Measurements from ENCODE around the gene TMC1. TPM values are rescaled to one million over a fixed set of nuclear protein-coding genes. Genes with fewer than 3 reads are reported as not detected.

Gene TMC1
- total RNA-seq, 2 experiments from 2014 or later: not detected

GRCh38 chr9:72665421-72665820, 144.0 kb downstream of the TMC1 start:
- DNase-seq (no peak), ATAC-seq (ENCODE audit: poor library complexity) (no peak)
- Mint-ChIP-seq H3K36me3 (ENCODE audit: low read depth) (no peaks in the 10 kb centered on the region), H3K9me3 (no peaks in the 10 kb centered on the region), H3K4me3 (no peak overlapping the region), H3K27ac (no peak overlapping the region), H3K4me1 (ENCODE audit: low read depth) (no peaks in the 10 kb centered on the region), H3K27me3 (peaks cover 30% of the 10 kb centered on the region)
- ChIA-PET POLR2A (no interaction called here), CTCF (no interaction called here)
- H3K4me3 ChIP-seq (ENCODE audit: low read length): no peak overlapping the region
- H3K27ac ChIP-seq (ENCODE audit: low read depth in 1 of 2, low read length in 2 of 2): no peak overlapping the region
- no peaks in the 10 kb centered on the region for H3K4me1 ChIP-seq (ENCODE audit: insufficient read depth, low read length)
- intact Hi-C loops (cut with DNase I, micrococcal nuclease): no loop called here
- peaks cover 2 to 11% of the 10 kb centered on the region in 2 experiments for H3K27me3 ChIP-seq (ENCODE audit: control insufficient read depth in 1 of 2, insufficient read depth in 2 of 2, low read length in 2 of 2)
- H3K9me3 ChIP-seq (ENCODE audit: control insufficient read depth in 1 of 2, insufficient read depth in 1 of 2, low read length in 2 of 2): no peaks in the 10 kb centered on the region
- TF ChIP-seq CTCF (IDR thresholded peaks at IDR 0.05): no peak
- H3K36me3 ChIP-seq (ENCODE audit: insufficient read depth, low read length): no peaks in the 10 kb centered on the region

GRCh38 chr9:72667181-72667580, 145.8 kb downstream of the TMC1 start:
- H3K27me3 Mint-ChIP-seq: peaks cover 30% of the 10 kb centered on the region
- no peak for DNase-seq
- no peaks in the 10 kb centered on the region for H3K36me3 ChIP-seq (ENCODE audit: insufficient read depth, low read length)
- peaks cover 2 to 6% of the 10 kb centered on the region in 2 experiments for H3K27me3 ChIP-seq (ENCODE audit: control insufficient read depth in 1 of 2, insufficient read depth in 2 of 2, low read length in 2 of 2)
- TF ChIP-seq CTCF (IDR thresholded peaks at IDR 0.05): no peak
- ATAC-seq (ENCODE audit: poor library complexity): no peak
- POLR2A ChIA-PET: no interaction called here
- H3K4me1 ChIP-seq (ENCODE audit: insufficient read depth, low read length): no peaks in the 10 kb centered on the region
- no peak overlapping the region for H3K4me3 Mint-ChIP-seq
- H3K9me3 ChIP-seq (ENCODE audit: control insufficient read depth in 1 of 2, insufficient read depth in 1 of 2, low read length in 2 of 2): no peaks in the 10 kb centered on the region
- H3K27ac ChIP-seq (ENCODE audit: low read depth in 1 of 2, low read length in 2 of 2): no peak overlapping the region
- H3K4me1 Mint-ChIP-seq (ENCODE audit: low read depth): no peaks in the 10 kb centered on the region
- H3K4me3 ChIP-seq (ENCODE audit: low read length): no peak overlapping the region
- CTCF ChIA-PET: no interaction called here
- intact Hi-C loops (cut with DNase I, micrococcal nuclease): no loop called here
- no peaks in the 10 kb centered on the region for H3K9me3 Mint-ChIP-seq
- H3K27ac Mint-ChIP-seq: no peak overlapping the region
- no peaks in the 10 kb centered on the region for H3K36me3 Mint-ChIP-seq (ENCODE audit: low read depth)

GRCh38 chr9:72674961-72675360, 153.6 kb downstream of the TMC1 start:
- POLR2A ChIA-PET: no interaction called here
- no peak for TF ChIP-seq CTCF (IDR thresholded peaks at IDR 0.05)
- Mint-ChIP-seq H3K9me3 (no peaks in the 10 kb centered on the region), H3K27ac (no peak overlapping the region), H3K4me3 (no peak overlapping the region), H3K4me1 (ENCODE audit: low read depth) (no peaks in the 10 kb centered on the region), H3K36me3 (ENCODE audit: low read depth) (no peaks in the 10 kb centered on the region), H3K27me3 (no peaks in the 10 kb centered on the region)
- Histone ChIP-seq H3K27ac (ENCODE audit: low read depth in 1 of 2, low read length in 2 of 2) (no peak overlapping the region), H3K4me1 (ENCODE audit: insufficient read depth, low read length) (no peaks in the 10 kb centered on the region), H3K36me3 (ENCODE audit: insufficient read depth, low read length) (no peaks in the 10 kb centered on the region), H3K4me3 (ENCODE audit: low read length) (no peak overlapping the region), H3K9me3 (ENCODE audit: control insufficient read depth in 1 of 2, insufficient read depth in 1 of 2, low read length in 2 of 2) (no peaks in the 10 kb centered on the region), H3K27me3 (ENCODE audit: control insufficient read depth in 1 of 2, insufficient read depth in 2 of 2, low read length in 2 of 2) (no peaks in the 10 kb centered on the region)
- CTCF ChIA-PET: interaction anchor here (0.7 kb wide), 1 partner anchor 54 kb away, joined by 3 read pairs; no protein-coding TSS in a partner anchor
- no peak for ATAC-seq (ENCODE audit: poor library complexity)
- no peak for DNase-seq
- intact Hi-C loops (cut with DNase I, micrococcal nuclease): no loop called here
